Lung (tissue), 12 donors: ENCODE results near the gene KMT5C. TPM values are rescaled to one million over a fixed set of nuclear protein-coding genes. Genes with fewer than 3 reads are reported as not detected.

Experiments used
- ATAC-seq: fragments of 200-7000 bp; cut with Tn5 transposase; one replicate; pipeline ENCODE4 v1.9.1; 2020; ENCODE audit warnings: moderate number of reproducible peaks; ENCODE audit not compliant: insufficient read depth, low FRiP score
- DNase-seq, 3 donors: peaks; one replicate each; pipeline ENCODE4 v3.0.0-alpha.2; 2013 to 2017
- H3K27ac ChIP-seq, 2 donors: one replicate each; pipeline ENCODE4 v1.5.1; 2013; ENCODE audit warnings: mild to moderate bottlenecking in 2 of 2, moderate library complexity in 2 of 2, control low read depth in 1 of 2, inconsistent platforms in 1 of 2, low read depth in 1 of 2, low read length in 1 of 2
- H3K27me3 ChIP-seq, 3 donors: one replicate each; pipeline ENCODE4 v1.5.1; 2013; ENCODE audit warnings: low read length in 2 of 3; ENCODE audit not compliant: control insufficient read depth in 3 of 3, insufficient read depth in 3 of 3
- H3K36me3 ChIP-seq, 4 donors: one replicate each; pipeline ENCODE4 v1.5.1; 2013; ENCODE audit warnings: low read length in 4 of 4, mild to moderate bottlenecking in 1 of 4, moderate library complexity in 1 of 4; ENCODE audit not compliant: control insufficient read depth in 4 of 4, insufficient read depth in 4 of 4
- H3K4me1 ChIP-seq, 5 donors: one replicate each; pipeline ENCODE4 v1.5.1; 2013; ENCODE audit warnings: low read length in 5 of 5, mild to moderate bottlenecking in 2 of 5, moderate library complexity in 1 of 5; ENCODE audit not compliant: control insufficient read depth in 5 of 5, insufficient read depth in 5 of 5
- H3K4me3 ChIP-seq: one replicate; pipeline ENCODE4 v1.5.1; 2013; ENCODE audit warnings: mild to moderate bottlenecking, control low read depth, moderate library complexity
- H3K9ac ChIP-seq, 2 donors: one replicate each; pipeline ENCODE4 v1.5.1; 2013; ENCODE audit warnings: low read length in 2 of 2, control low read depth in 1 of 2; ENCODE audit not compliant: insufficient read depth in 1 of 2
- H3K9me3 ChIP-seq, 4 donors: one replicate each; pipeline ENCODE4 v1.5.1; 2013; ENCODE audit warnings: low read length in 3 of 4, mild to moderate bottlenecking in 1 of 4, moderate library complexity in 1 of 4; ENCODE audit not compliant: control insufficient read depth in 4 of 4, insufficient read depth in 3 of 4
- CTCF ChIP-seq: IDR thresholded peaks from 2 replicates; pipeline ENCODE4 v1.5.1; 2012; ENCODE audit warnings: mild to moderate bottlenecking; ENCODE audit errors: control extremely low read depth, extremely low read depth
- WGBS, 2 donors: extraction: QIAGEN DNeasy Blood & Tissue Kit; methylation state at CpG; one replicate each; pipeline ENCODE4 v1.1.7; 2013; 5-methylcytosine and 5-hydroxymethylcytosine counted together
- polyA plus RNA-seq, 2 donors: library from polyadenylated mRNA; stranded (reverse); fragments of 200-250 nt; gene quantifications; one replicate each; pipeline ENCODE4 v1.2.1, GENCODE V29; 2013
- total RNA-seq, 2 donors: library from RNA; depleted of rRNA in 1 of 2; stranded (reverse); fragments of >200 nt in 1 of 2; gene quantifications; one replicate each; pipeline ENCODE4 v1.2.1, GENCODE V29; 2014 to 2021
- donor health status: control.
- donor health status: control.
- donor health status: Bipolar disorder and iron deficiency.
- donor health status: healthy.
- donor health status: DM: yes; HTN: yes; CAD: no.

The KMT5C gene
- total and polyA plus RNA-seq, 4 donors = 6.7 to 16.5 (median 12.5) TPM

DNA sequence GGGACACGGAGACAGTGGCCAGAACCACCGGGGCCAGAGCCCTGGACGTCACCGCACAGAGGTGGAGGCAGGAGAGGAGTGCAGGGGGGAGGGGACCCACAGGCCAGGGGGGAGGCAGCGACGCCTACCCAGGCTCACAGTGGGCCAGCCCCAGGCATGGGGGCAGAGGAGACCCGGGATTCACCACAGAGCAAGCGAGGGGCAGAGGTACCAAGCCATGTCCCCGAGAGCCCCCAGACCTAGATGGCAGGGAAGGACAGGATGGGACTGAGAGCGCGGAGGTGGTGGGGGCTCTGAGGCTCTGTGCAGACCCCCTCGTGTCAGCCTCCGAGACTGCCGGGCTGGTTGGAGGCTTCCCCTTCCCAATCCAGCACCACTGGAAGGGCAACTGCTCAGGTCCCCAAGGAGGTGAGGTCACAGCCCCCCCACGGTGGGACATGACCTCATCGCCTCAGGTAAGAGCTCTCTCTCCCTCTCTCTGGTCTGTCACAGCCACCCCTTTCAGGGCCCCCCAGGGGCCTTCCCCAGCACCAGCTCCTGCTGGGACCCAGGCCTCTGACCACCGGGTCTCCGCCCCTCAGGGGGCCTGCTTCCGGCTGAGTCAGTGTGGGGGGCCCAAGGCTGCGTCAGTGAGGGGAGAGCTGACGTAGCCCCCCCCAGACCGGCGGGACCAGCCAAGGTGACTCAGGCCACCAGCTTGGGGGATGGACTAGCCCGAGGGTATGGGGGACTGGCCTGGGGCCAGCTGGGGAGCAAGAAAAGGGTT lies 32.8 kb downstream of the KMT5C start:
- DNase-seq (no peak), ATAC-seq (no peak)
- Histone ChIP-seq H3K9me3 (peaks cover 0 to 4% (median 0%) of the 10 kb centered on the region in 4 donors), H3K9ac (no peak overlapping the region), H3K27ac (no peak overlapping the region), H3K36me3 (no peaks in the 10 kb centered on the region), H3K4me1 (peaks cover 0 to 23% (median 12%) of the 10 kb centered on the region in 5 donors), H3K27me3 (peaks cover 4 to 43% (median 11%) of the 10 kb centered on the region in 3 donors), H3K4me3 (no peak overlapping the region)
- WGBS, 2 donors = 35 to 36% methylated on average over 24 of the region's 24 CpGs
- no peak for TF ChIP-seq CTCF

DNA sequence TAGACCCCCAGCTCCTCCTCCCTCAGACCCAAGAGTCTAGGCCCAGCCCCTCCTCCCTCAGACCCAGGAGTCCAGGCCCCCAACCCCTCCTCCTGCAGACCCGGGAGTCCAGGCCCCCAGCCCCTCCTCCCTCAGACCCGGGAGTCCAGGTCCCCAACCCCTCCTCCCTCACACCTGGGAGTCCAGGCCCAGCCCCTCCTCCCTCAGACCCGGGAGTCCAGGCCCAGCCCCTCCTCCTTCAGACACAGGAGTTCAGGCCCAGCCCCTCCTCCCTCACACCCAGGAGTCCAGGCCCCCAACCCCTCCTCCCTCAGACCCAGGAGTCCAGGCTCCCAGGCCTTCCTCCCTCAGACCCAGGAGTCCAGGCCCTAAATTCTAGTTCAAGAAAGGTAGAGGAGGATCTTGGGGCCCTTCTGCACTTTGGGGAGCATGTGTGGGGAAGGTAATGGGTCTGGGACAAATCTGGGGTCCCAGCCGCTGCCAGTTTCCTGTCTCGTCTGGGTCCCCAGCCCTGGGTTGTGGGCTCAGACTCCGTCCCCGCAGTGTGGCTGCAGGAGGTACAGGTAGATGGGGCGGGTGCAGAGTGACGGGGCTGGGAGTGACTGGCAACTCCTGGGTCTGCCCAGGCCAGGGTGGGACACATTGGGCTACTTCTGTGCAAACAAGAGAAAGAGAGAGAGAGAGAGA lies 33.8 kb downstream of the KMT5C start:
- ATAC-seq = no peak
- Histone ChIP-seq H3K27ac (no peak overlapping the region), H3K9ac (no peak overlapping the region), H3K4me1 (peaks cover 0 to 29% (median 14%) of the 10 kb centered on the region in 5 donors), H3K27me3 (peaks cover 4 to 49% (median 9%) of the 10 kb centered on the region in 3 donors), H3K4me3 (no peak overlapping the region), H3K36me3 (no peaks in the 10 kb centered on the region), H3K9me3 (peaks cover 0 to 4% (median 0%) of the 10 kb centered on the region in 4 donors)
- no peak for TF ChIP-seq CTCF
- WGBS, 2 donors = 43 to 52% methylated on average over 9 of the region's 9 CpGs
- no peak for DNase-seq

GRCh38 chr19:55373993-55374757 lies 34.5 kb downstream of the KMT5C start:
- no peaks in the 10 kb centered on the region for H3K36me3 ChIP-seq
- 14 to 26% methylated on average over 30 to 31 of the region's 31 CpGs for WGBS, 2 donors
- peaks cover 4 to 43% (median 9%) of the 10 kb centered on the region in 3 donors for H3K27me3 ChIP-seq
- peaks cover 0 to 4% (median 0%) of the 10 kb centered on the region in 4 donors for H3K9me3 ChIP-seq
- no peak overlapping the region for H3K4me3 ChIP-seq
- DNase-seq (peak; percentile 57 to 79 (median 62)), ATAC-seq (no peak)
- TF ChIP-seq CTCF = no peak
- no peak overlapping the region for H3K27ac ChIP-seq
- peaks cover 0 to 29% (median 7%) of the 10 kb centered on the region in 5 donors for H3K4me1 ChIP-seq
- no peak overlapping the region for H3K9ac ChIP-seq
